Fibroblast of skin of right biceps (primary cell): ENCODE results near the gene ECI1.
A peak's percentile ranks its signal among the peaks of the same experiment; 100 is the strongest.
"Not testable (repeated sequence)": the region's sequence is repeated elsewhere in the genome, so short reads cannot be mapped to it uniquely, and the experiment has no call there.

Experiments used
- DNase-seq: peaks from one replicate; pipeline ENCODE4 v3.0.0-alpha.2; 2013

The ECI1 gene

GRCh38 chr16:2209258-2210008 lies 42.0 kb downstream of the ECI1 start:
- no peak for DNase-seq

GRCh38 chr16:2208772-2209171 lies 42.6 kb downstream of the ECI1 start:
- DNase-seq: no peak

DNA sequence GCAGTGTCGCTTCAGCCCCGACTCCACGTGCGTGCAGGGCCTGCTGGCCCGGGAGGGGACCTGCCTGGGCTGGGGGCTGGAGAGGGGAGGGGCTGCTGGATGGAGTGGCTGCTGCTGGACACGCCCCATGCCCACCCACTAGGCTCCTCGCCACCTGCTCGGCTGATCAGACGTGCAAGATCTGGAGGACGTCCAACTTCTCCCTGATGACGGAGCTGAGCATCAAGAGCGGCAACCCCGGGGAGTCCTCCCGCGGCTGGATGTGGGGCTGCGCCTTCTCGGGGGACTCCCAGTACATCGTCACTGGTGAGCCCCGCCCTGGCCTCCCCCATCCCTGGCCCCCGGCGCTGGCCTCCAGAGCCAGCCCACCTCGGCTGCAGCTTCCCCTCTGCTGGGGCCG lies 43.1 kb downstream of the ECI1 start:
- no peak for DNase-seq

DNA sequence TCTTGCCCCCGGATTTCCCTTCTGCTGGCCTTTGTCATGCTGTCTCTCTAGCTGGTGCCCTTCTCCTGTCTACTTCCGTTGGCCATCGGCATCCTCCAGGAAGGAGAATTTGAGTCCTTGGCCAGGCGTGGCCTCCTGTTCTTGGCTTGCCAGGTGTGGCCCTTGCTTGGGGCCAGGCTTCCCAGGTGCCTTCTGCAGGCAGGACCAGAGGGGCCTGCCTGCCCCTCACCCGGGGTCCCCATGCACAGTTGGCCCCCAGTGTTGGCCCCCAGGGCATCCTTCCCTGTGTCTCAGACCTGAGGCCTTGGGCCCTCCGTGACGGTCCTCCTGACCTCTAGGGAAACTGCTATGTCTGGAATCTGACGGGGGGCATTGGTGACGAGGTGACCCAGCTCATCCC lies 43.5 kb downstream of the ECI1 start:
- no peak for DNase-seq

GRCh38 chr16:2206780-2207433 lies 44.5 kb downstream of the ECI1 start:
- DNase-seq: no peak

DNA sequence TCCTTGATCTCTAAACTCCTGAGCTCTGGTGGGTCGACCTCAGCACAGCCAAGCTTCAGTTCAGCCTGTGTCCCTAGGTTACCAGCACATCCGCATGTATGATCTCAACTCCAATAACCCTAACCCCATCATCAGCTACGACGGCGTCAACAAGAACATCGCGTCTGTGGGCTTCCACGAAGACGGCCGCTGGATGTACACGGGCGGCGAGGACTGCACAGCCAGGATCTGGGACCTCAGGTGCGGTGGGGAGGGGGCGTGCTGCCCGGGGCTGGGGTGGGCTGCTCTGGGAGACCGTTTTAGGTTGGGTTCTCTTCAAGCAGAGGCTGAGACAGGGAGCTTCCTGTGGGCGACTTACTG lies 45.0 kb downstream of the ECI1 start:
- no peak for DNase-seq

GRCh38 chr16:2205967-2206313 lies 45.4 kb downstream of the ECI1 start:
- DNase-seq: no peak

- peak; percentile 87 for DNase-seq
Measured at GRCh38 chr16:2205104-2205966, 46.1 kb downstream of the ECI1 start, which contains the start of gene MLST8. Gene MLST8 (plus strand): TSS chr16:2205454. CDS start chr16:2206086, 632 bp downstream.

DNA sequence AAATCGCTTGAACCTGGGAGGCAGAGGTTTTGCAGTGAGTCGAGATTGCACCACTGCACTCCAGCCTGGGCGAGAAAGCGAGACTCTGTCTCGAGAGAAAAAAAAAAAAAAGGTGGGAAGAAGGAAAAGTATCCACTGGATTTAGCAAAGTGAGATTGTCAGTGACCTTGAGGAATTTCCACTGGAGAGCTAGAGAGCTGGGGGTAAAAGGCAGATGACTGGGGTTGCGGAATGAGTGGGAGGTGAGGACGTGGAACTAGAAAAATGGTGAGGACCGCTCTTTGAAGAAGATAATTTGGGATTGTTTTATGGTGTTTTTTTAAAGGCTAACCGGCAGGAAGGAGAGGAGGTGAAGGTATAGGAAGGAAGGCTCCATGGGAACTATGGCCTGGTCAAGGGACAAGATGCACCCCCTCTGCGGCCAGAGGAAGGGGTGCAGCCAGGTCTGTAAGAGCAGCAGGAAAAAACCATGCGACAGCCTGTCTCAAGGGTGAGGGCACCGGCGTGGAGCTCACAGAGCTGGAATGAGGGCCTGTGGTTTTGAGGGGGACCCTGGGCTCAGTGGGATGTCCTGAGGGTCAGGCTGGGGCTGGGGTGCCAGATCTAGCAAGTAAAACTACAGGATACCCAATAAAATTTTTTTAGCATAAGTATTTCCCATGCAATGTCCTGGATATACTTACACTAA lies 46.8 kb downstream of the ECI1 start:
- DNase-seq: no peak

DNA sequence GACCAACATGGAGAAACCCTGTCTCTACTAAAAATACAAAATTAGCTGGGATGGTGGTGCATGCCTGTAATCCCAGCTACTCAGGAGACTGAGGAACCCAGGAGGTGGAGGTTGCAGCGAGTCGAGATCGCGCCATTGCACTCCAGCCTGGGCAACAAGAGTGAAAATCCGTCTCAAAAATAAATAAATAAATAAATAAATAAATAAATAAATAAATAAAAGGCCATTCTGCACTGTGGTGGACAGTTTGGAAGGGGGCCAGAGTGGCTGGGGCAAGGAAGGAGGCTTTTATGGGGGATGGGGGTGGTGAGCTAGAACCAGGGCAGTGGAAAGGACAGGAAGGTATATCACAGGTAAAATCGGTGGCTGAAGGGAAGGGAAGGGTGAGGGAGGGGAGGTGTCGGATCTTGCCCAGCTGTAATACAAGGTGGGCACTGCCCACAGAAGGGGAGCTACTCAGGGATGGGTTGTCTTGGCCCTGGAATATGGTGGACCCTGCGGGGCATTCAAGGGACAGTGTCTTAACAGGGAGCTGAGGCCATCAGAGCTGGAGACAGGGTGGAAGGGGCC lies 48.2 kb downstream of the ECI1 start:
- DNase-seq: not testable (repeated sequence)

GRCh38 chr16:2200313-2200712 lies 51.1 kb downstream of the ECI1 start:
- DNase-seq: no peak

DNA sequence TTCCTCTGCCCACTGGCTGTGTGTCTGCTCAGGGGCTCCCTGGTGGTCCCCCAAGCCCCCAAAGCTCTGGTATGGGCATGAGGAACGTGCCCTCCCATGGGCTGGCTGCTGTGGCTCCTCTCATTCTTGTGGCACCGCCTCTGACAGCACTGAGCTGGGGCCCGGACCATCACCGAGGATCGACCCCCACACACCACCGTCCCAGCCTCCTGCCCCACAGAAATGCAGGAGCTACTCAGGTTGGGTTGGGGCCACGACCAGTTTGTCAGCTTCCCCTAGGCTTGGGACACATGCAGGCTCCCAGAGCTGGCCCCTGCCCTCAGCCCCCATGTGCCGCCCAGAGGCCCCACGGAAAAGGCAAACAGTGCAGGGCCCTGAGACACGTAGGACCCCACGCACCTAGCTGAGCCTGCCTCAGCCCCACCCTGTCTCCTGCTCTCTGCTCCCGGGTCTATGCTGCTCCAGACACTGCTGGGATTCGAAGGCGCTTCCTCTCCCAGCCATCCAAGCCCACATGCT lies 51.7 kb downstream of the ECI1 start:
- DNase-seq: no peak

DNA sequence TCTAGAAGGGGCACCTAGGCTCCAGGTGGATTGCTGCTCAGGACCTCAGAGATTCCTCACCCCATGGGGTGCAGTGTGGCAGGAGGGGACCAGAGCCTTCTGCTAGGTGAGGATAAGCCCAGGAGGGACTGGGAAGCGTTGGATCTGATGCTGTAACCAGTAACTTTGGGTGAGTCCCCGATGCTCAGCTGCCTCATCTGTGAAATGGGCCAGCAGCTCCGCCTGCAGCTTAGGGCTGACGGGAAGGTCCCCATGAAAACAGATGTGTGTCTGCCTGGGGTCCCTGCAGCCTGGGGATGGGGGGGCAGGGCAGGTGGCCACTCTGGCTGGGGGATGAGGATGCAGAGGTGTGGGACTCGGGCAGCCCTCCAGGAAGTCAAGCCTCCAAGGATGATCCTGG lies 52.3 kb downstream of the ECI1 start:
- no peak for DNase-seq

GRCh38 chr16:2198283-2198682 lies 53.1 kb downstream of the ECI1 start:
- no peak for DNase-seq

DNA sequence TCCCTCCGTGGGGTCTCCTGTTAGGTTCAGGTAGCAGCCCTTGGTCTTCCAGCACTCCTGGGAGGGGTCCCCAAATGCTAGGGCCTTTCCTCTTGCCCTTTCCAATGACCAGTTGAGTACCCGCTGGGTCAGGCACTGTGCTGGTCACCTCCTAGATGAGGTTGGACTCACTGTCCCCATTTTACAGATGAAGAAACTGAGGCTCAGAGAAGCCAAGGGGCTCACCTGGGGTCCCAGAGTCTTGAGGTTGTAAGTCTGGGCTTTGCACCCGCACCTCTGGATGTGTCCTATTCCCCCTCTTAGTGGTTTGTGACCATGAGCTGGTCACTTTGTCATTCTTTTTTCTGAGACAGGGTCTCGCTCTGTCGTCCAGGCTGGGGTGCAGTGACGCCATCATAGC lies 53.6 kb downstream of the ECI1 start:
- no peak for DNase-seq

DNA sequence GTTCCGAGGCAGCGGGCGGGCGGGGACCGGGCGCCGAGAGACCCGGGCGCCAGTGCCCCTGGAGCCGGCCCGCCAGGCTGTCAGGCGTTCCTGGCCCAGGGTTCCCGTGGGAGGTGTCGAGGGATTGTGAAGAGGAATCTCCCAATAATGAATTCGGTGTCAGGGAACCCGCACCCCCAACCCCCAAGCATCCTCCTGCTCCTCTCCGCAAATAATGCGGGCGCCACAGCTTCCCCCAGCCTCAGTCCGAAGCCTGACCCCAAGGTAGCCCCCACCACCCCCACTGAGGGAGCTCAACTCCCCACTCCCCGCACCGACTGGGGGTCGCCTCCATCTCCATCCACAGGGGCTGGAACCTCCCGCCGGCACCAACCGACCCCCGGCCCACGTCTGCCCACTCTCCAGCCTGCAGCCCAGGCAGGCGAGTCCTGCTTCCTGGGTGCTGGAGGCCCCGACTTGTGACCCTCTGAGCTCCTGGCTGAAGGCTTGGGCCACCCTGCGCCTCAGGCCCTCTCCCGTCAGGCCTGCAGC lies 54.3 kb downstream of the ECI1 start:
- no peak for DNase-seq

- DNase-seq: no peak
Measured at GRCh38 chr16:2196162-2196980, 55.0 kb downstream of the ECI1 start, which contains the start of gene CASKIN1. Gene CASKIN1 (minus strand): TSS chr16:2196605. CDS start chr16:2196432, 173 bp downstream.

DNA sequence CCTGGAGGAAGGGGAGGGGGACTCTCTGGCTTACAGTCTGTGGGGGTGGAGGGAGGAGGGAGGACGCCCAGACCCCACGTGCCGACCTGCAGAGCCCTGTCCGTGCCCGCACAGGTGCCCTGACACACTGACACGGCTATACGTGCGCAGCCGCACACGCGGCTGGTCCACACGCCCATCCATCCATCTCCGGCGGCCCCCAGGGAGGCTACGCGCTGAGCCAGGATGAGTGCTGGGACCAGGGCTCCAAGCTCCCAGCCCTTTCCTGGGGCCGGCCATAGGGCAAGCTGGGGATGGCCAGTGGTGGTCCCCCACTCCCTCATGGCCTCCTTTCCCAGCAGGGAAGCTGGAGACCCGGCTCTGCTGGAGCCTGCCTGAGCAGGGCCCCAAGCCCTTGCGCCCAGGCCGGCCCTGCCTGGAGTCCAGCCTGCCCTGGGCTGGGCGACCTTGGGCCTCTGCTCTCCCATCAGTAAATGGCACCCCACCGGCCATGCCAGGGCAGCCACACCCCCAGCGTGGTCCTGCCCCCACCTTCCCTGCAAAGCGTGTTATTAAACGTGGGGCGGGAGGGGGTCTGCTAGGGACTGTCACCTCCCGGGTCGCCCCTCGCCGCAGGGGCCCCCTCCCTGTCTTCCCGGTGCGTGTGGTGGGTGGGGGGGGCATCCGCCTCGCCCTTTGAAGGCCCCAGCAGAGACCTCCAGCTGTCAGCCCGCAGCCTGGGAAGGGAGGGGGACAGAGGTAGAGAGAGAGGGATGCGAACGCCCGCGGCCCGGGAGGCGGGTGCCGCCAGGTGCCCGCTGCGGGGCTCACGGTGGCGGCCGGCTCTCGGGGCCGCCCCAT lies 55.8 kb downstream of the ECI1 start:
- DNase-seq: no peak

GRCh38 chr16:2194852-2195321 lies 56.5 kb downstream of the ECI1 start:
- peak; percentile 28 for DNase-seq

- peak; percentile 56 for DNase-seq
Measured at GRCh38 chr16:2194166-2194834, 57.1 kb downstream of the ECI1 start.
